GM12878 (cell line): ENCODE results near the gene RNF44. TPM values are rescaled to one million over a fixed set of nuclear protein-coding genes. Genes with fewer than 3 reads are reported as not detected.

Source experiments
- ATAC-seq: fragments of 200-7000 bp; cut with Tn5 transposase; 3 replicates; pipeline ENCODE4 v1.9.1; 2020; ENCODE audit warnings: mild to moderate bottlenecking, moderate library complexity
- BruUV-seq: library from RNA; stranded (reverse); fragments of 400-500 nt; replicated peaks from 2 replicates; lab custom pipeline; 2021; lab: Mats Ljungman, UMichigan
- CTCF ChIA-PET: fragments of 300-600 bp; sonication (Branson Sonifier 250); formaldehyde crosslinking; extraction: SDS; loops from one replicate; lab custom pipeline; 2021; ENCODE audit warnings: inconsistent platforms; lab: Yijun Ruan, JAX
- POLR2A ChIA-PET: fragments of 350-600 bp; formaldehyde crosslinking; extraction: SDS; loops from one replicate; lab custom pipeline; 2021; ENCODE audit warnings: inconsistent platforms; lab: Charles Lee
- RAD21 ChIA-PET: fragments of 300-600 bp; sonication (Branson Sonifier 250); formaldehyde crosslinking; loops from one replicate; lab custom pipeline; 2023; ENCODE audit warnings: antibody characterized with exemption; ENCODE audit not compliant: unreplicated experiment; lab: Charles Lee
- SMC1A ChIA-PET: fragments of 300-600 bp; sonication (Branson Sonifier 250); formaldehyde crosslinking; loops from one replicate; lab custom pipeline; 2023; ENCODE audit not compliant: unreplicated experiment, uncharacterized antibody; lab: Charles Lee
- DNase-seq: peaks from one replicate; pipeline ENCODE4 v3.0.0-alpha.2; 2011; ENCODE audit warnings: low read depth, low spot score
- FAIRE-seq: peaks from 3 replicates; lab custom pipeline; 2011; peaks lifted over from hg19 to GRCh38; lab: Jason Lieb, UNC
- H2AFZ ChIP-seq: 2 replicates; pipeline ENCODE4 v1.6.0; 2011; ENCODE audit warnings: low read depth, low read length, control low read depth; ENCODE audit not compliant: control insufficient read depth
- H3K27ac ChIP-seq: 2 replicates; pipeline ENCODE4 v1.5.1; 2011; ENCODE audit warnings: control low read depth; ENCODE audit not compliant: control insufficient read depth, insufficient read depth
- H3K27me3 ChIP-seq, 2 experiments: replicated peaks in 1 of 2; 2 replicates each; pipeline versions ENCODE4 v1.6.0 to v1.6.1; 2011; ENCODE audit warnings: low read length in 1 of 2; ENCODE audit not compliant: control insufficient read depth in 2 of 2, insufficient read depth in 2 of 2
- H3K36me3 ChIP-seq, 2 experiments: 2 replicates each; pipeline ENCODE4 v1.5.1; 2011; ENCODE audit warnings: low read length in 1 of 2; ENCODE audit not compliant: control insufficient read depth in 2 of 2, insufficient read depth in 2 of 2
- H3K4me1 ChIP-seq: 2 replicates; pipeline ENCODE4 v1.6.1; 2011; ENCODE audit warnings: mild to moderate bottlenecking, low read length, moderate library complexity, mixed read lengths; ENCODE audit not compliant: control insufficient read depth, insufficient read depth
- H3K4me2 ChIP-seq: 2 replicates; pipeline ENCODE4 v1.6.0; 2011; ENCODE audit warnings: control low read depth; ENCODE audit not compliant: control insufficient read depth, insufficient read depth
- H3K4me3 ChIP-seq: fragments of 200-600 bp; sonication (generic); 2 replicates; pipeline ENCODE4 v1.5.1; 2016
- H3K79me2 ChIP-seq: 2 replicates; pipeline ENCODE4 v1.6.0; 2011; ENCODE audit warnings: low read length; ENCODE audit not compliant: control insufficient read depth, insufficient read depth
- H3K9ac ChIP-seq: 2 replicates; pipeline ENCODE4 v1.8.0; 2011; ENCODE audit warnings: low read length, control low read depth, mixed read lengths; ENCODE audit not compliant: control insufficient read depth, insufficient read depth
- H3K9me3 ChIP-seq: replicated peaks from 3 replicates; pipeline ENCODE4 v1.5.1; 2011; ENCODE audit warnings: mild to moderate bottlenecking, low read length; ENCODE audit not compliant: control insufficient read depth, insufficient read depth
- H4K20me1 ChIP-seq: 2 replicates; pipeline ENCODE4 v1.6.0; 2011; ENCODE audit not compliant: control insufficient read depth, insufficient read depth
- LARP7 ChIP-seq: fragments of 450-650 bp; IDR thresholded peaks from 2 replicates; pipeline ENCODE4 v1.6.1; 2017; ENCODE audit warnings: mild to moderate bottlenecking
- WGBS: methylation state at CpG from one replicate; pipeline ENCODE4 v1.1.6; 2016; ENCODE audit warnings: low lambda C conversion rate; ENCODE audit not compliant: insufficient replicate concordance, insufficient coverage; ENCODE audit errors: missing lambda C conversion rate; 5-methylcytosine and 5-hydroxymethylcytosine counted together
- in situ Hi-C: fragments of 300-500 bp; cut with MboI; formaldehyde crosslinking; loops from 9 replicates; pipeline ENCODE4 v1.14.3; 2018; ENCODE audit warnings: mixed read lengths
- intact Hi-C: fragments of 100-400 bp; cut with micrococcal nuclease; formaldehyde crosslinking; loops from one replicate; pipeline ENCODE4 v1.14.2; 2022; ENCODE audit not compliant: unreplicated experiment
- polyA plus RNA-seq, 11 experiments: library from polyadenylated mRNA; depleted of rRNA in 4 of 11; unstranded in 6 of 11; stranded (reverse) in 5 of 11; fragments of >200 nt; fragmentation: Nextera tagmentation in 4 of 11; fragmentation: Illumina TruSeq in 1 of 11; extraction: Ambion mirVana in 4 of 11; extraction: Trizol in 1 of 11; gene quantifications; 1 replicate in 1 of 11; 2 replicates in 10 of 11; pipeline versions ENCODE4 v1.2.1 to v1.2.3, GENCODE V29; 2011 to 2016; ENCODE audit warnings: inconsistent platforms in 2 of 11, missing spikeins in 2 of 11, low read depth in 1 of 11
- total RNA-seq, 4 experiments: library from RNA; depleted of rRNA in 3 of 4; stranded (reverse); fragments of >200 nt in 3 of 4; fragmentation: Illumina TruSeq in 1 of 4; extraction: Trizol in 1 of 4; gene quantifications; 2 replicates each; pipeline versions ENCODE4 v1.2.1 to v1.2.3, GENCODE V29; 2013 to 2021
- TF ChIP-seq, protein P1 (sequence below): fragments of 450-650 bp; IDR thresholded peaks from 2 replicates; pipeline ENCODE4 v1.6.1; 2016; ENCODE audit warnings: mild to moderate bottlenecking, moderate library complexity, borderline replicate concordance
- TF ChIP-seq, protein P2 (sequence below): IDR thresholded peaks from 2 replicates; pipeline ENCODE4 v1.6.1; 2011; ENCODE audit warnings: borderline replicate concordance, low read depth, mild to moderate bottlenecking, moderate library complexity, low read length; ENCODE audit not compliant: insufficient read depth, poor library complexity, severe bottlenecking

RNF44 gene
- total and polyA plus RNA-seq, 10 of the 15 experiments (the other 5 are each of a cell fraction or from before 2014, with no cell fraction given): 1.7 to 51.9 (median 7.9) TPM

DNA sequence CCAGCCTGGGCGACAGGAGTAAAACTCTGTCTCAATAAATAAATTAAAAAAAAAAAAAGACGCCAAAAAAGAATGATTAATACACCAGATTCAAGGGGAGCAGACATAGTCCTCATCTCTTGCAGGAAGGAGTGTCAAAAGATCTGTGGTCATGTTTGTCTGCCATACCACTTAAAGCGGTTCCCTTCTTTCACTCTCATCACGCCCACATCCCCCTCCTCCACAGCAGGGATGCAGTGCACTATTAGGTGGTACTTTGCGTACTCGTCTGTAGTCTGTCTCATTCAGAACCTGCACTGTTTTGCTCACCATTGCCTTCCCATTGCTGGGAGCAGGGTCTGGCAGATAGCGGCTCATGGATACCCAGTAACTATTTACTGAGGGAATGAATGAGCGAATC is 23.2 kb upstream of the RNF44 start:
- intact Hi-C loops (no loop called here), in situ Hi-C loops (no loop called here)
- FAIRE-seq (no peak), ATAC-seq (no peak), DNase-seq (no peak)
- POLR2A ChIA-PET: no interaction called here
- Histone ChIP-seq H2AFZ (no peak overlapping the region), H3K9me3 (no peaks in the 10 kb centered on the region), H3K4me2 (no peak overlapping the region), H3K27ac (no peak overlapping the region), H4K20me1 (no peaks in the 10 kb centered on the region), H3K4me1 (no peaks in the 10 kb centered on the region), H3K4me3 (no peak overlapping the region), H3K9ac (no peak overlapping the region), H3K79me2 (no peaks in the 10 kb centered on the region), H3K36me3 (no peaks in the 10 kb centered on the region), H3K27me3 (no peaks in the 10 kb centered on the region; a peak in 1 of 4 replicates)
- CTCF ChIA-PET: no interaction called here
- BruUV-seq: no TSS peak
- WGBS: 48% methylated on average over 8 of the region's 8 CpGs
- SMC1A ChIA-PET: no interaction called here
- no peak for TF ChIP-seq LARP7
- TF ChIP-seq, protein P1, sequence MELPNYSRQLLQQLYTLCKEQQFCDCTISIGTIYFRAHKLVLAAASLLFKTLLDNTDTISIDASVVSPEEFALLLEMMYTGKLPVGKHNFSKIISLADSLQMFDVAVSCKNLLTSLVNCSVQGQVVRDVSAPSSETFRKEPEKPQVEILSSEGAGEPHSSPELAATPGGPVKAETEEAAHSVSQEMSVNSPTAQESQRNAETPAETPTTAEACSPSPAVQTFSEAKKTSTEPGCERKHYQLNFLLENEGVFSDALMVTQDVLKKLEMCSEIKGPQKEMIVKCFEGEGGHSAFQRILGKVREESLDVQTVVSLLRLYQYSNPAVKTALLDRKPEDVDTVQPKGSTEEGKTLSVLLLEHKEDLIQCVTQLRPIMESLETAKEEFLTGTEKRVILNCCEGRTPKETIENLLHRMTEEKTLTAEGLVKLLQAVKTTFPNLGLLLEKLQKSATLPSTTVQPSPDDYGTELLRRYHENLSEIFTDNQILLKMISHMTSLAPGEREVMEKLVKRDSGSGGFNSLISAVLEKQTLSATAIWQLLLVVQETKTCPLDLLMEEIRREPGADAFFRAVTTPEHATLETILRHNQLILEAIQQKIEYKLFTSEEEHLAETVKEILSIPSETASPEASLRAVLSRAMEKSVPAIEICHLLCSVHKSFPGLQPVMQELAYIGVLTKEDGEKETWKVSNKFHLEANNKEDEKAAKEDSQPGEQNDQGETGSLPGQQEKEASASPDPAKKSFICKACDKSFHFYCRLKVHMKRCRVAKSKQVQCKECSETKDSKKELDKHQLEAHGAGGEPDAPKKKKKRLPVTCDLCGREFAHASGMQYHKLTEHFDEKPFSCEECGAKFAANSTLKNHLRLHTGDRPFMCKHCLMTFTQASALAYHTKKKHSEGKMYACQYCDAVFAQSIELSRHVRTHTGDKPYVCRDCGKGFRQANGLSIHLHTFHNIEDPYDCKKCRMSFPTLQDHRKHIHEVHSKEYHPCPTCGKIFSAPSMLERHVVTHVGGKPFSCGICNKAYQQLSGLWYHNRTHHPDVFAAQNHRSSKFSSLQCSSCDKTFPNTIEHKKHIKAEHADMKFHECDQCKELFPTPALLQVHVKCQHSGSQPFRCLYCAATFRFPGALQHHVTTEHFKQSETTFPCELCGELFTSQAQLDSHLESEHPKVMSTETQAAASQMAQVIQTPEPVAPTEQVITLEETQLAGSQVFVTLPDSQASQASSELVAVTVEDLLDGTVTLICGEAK: no peak
- TF ChIP-seq, protein P2, sequence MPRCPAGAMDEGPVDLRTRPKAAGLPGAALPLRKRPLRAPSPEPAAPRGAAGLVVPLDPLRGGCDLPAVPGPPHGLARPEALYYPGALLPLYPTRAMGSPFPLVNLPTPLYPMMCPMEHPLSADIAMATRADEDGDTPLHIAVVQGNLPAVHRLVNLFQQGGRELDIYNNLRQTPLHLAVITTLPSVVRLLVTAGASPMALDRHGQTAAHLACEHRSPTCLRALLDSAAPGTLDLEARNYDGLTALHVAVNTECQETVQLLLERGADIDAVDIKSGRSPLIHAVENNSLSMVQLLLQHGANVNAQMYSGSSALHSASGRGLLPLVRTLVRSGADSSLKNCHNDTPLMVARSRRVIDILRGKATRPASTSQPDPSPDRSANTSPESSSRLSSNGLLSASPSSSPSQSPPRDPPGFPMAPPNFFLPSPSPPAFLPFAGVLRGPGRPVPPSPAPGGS: peak; percentile 75
- RAD21 ChIA-PET: no interaction called here
